ENCODE data around the gene KDM5B. TPM values are rescaled to one million over a fixed set of nuclear protein-coding genes. Genes with fewer than 3 reads are reported as not detected.

The KDM5B gene
- total and polyA plus RNA-seq, 2 experiments from 2014 or later, result 87.9 to 110 TPM

GRCh38 chr1:202788800-202789199 is 19.4 kb downstream of the KDM5B start:
- H4K20me1 ChIP-seq (ENCODE audit: insufficient read depth, poor library complexity, severe bottlenecking), result peaks cover 99% of the 10 kb centered on the region

DNA sequence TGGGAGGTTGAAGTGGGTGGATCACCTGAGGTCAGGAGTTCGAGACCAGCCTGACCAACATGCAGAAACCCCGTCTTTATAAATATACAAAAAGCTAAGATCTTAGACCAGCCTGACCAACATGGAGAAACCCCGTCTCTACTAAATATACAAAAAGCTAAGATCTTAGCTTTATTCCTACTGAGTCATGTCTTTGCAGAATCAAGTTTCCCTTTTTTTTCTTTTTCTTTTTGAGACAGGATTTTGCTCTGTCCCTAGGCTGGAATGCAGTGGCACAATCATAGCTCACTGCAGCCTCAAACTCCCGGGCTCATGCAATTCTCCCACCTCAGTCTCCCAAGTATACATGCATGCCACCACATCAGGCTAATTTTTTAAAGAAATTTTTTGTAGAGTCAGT is 21.4 kb downstream of the KDM5B start:
- H3K9me3 ChIP-seq (ENCODE audit: low read depth), result no peaks in the 10 kb centered on the region
- H3K4me2 ChIP-seq, result no peak overlapping the region
- DNase-seq (ENCODE audit: low spot score), result no peak
- no peak overlapping the region for H3K27ac ChIP-seq
- H3K4me1 ChIP-seq (ENCODE audit: insufficient read depth), result peaks cover 6% of the 10 kb centered on the region
- H3K9me2 ChIP-seq (replicated peaks; ENCODE audit: insufficient read depth), result no peaks in the 10 kb centered on the region
- H3K27me3 ChIP-seq, result no peaks in the 10 kb centered on the region
- WGBS (ENCODE audit: low lambda C conversion rate, missing lambda C conversion rate), result 76% methylated on average over 4 of the region's 4 CpGs
- H3K4me3 ChIP-seq, result no peak overlapping the region
- no peak for TF ChIP-seq EZH2phosphoT487 (IDR thresholded peaks at IDR 0.05; ENCODE audit: low read depth, severe bottlenecking, unreplicated experiment)
- no peak for TF ChIP-seq EZH2 (IDR thresholded peaks at IDR 0.05; ENCODE audit: borderline replicate concordance)
- TF ChIP-seq, protein P1, sequence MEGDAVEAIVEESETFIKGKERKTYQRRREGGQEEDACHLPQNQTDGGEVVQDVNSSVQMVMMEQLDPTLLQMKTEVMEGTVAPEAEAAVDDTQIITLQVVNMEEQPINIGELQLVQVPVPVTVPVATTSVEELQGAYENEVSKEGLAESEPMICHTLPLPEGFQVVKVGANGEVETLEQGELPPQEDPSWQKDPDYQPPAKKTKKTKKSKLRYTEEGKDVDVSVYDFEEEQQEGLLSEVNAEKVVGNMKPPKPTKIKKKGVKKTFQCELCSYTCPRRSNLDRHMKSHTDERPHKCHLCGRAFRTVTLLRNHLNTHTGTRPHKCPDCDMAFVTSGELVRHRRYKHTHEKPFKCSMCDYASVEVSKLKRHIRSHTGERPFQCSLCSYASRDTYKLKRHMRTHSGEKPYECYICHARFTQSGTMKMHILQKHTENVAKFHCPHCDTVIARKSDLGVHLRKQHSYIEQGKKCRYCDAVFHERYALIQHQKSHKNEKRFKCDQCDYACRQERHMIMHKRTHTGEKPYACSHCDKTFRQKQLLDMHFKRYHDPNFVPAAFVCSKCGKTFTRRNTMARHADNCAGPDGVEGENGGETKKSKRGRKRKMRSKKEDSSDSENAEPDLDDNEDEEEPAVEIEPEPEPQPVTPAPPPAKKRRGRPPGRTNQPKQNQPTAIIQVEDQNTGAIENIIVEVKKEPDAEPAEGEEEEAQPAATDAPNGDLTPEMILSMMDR (IDR thresholded peaks at IDR 0.05; ENCODE audit: poor library complexity), result no peak
- peaks cover 99% of the 10 kb centered on the region for H4K20me1 ChIP-seq (ENCODE audit: insufficient read depth, poor library complexity, severe bottlenecking)
- no peak overlapping the region for H2AFZ ChIP-seq
- H3K79me2 ChIP-seq, result peaks cover 100% of the 10 kb centered on the region
- H3K36me3 ChIP-seq (replicated peaks; ENCODE audit: insufficient read depth, low read depth), result no peaks in the 10 kb centered on the region

More at GRCh38 chr1:202788800-202789199, 19.4 kb downstream of the KDM5B start:
- TF ChIP-seq, protein P1 (IDR thresholded peaks at IDR 0.05; ENCODE audit: poor library complexity), result no peak
- TF ChIP-seq EZH2phosphoT487 (IDR thresholded peaks at IDR 0.05; ENCODE audit: low read depth, severe bottlenecking, unreplicated experiment), result no peak
- no peak for TF ChIP-seq EZH2 (IDR thresholded peaks at IDR 0.05; ENCODE audit: borderline replicate concordance)
- no peak for DNase-seq (ENCODE audit: low spot score)
- Histone ChIP-seq H3K9me2 (replicated peaks; ENCODE audit: insufficient read depth) (no peaks in the 10 kb centered on the region), H3K79me2 (peaks cover 100% of the 10 kb centered on the region), H3K36me3 (replicated peaks; ENCODE audit: insufficient read depth, low read depth) (no peaks in the 10 kb centered on the region), H3K27me3 (no peaks in the 10 kb centered on the region), H2AFZ (no peak overlapping the region), H3K4me3 (no peak overlapping the region), H3K9me3 (ENCODE audit: low read depth) (no peaks in the 10 kb centered on the region), H3K27ac (peak overlapping the region; percentile 24), H3K4me1 (ENCODE audit: insufficient read depth) (peaks cover 6% of the 10 kb centered on the region), H3K4me2 (peak overlapping the region; percentile 27)
- 60% methylated on average over 3 of the region's 3 CpGs for WGBS (ENCODE audit: low lambda C conversion rate, missing lambda C conversion rate)

DNA sequence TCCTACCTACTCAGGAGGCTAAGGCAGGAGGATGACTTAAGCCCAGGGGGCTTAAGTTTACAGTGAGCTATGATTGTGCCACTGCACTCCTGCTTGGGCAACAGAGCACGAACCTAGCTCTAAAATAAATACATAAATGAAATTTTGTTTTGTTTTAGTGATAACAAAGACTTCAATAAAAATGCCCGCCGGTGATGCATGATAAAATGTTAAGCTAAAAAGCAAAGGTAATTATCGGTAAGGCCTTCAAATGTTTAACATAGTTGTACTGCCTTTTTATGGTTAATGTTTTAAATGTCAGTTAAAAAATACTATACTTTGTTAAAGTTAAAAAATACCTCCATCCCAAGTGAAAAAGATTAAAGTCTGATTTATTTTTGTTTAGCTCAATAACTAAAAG is 27.0 kb downstream of the KDM5B start:
- Histone ChIP-seq H3K4me1 (ENCODE audit: insufficient read depth) (no peaks in the 10 kb centered on the region), H3K9me3 (ENCODE audit: low read depth) (no peaks in the 10 kb centered on the region), H4K20me1 (ENCODE audit: insufficient read depth, poor library complexity, severe bottlenecking) (peaks cover 100% of the 10 kb centered on the region), H3K4me3 (no peak overlapping the region), H3K4me2 (no peak overlapping the region), H3K36me3 (replicated peaks; ENCODE audit: insufficient read depth, low read depth) (no peaks in the 10 kb centered on the region), H3K27ac (no peak overlapping the region), H3K9me2 (replicated peaks; ENCODE audit: insufficient read depth) (no peaks in the 10 kb centered on the region), H3K27me3 (no peaks in the 10 kb centered on the region), H3K79me2 (peaks cover 100% of the 10 kb centered on the region), H2AFZ (no peak overlapping the region)
- DNase-seq (ENCODE audit: low spot score), result no peak
- TF ChIP-seq, protein P1 (IDR thresholded peaks at IDR 0.05; ENCODE audit: poor library complexity), result no peak
- TF ChIP-seq EZH2phosphoT487 (IDR thresholded peaks at IDR 0.05; ENCODE audit: low read depth, severe bottlenecking, unreplicated experiment) (no peak), EZH2 (IDR thresholded peaks at IDR 0.05; ENCODE audit: borderline replicate concordance) (no peak)
- WGBS (ENCODE audit: low lambda C conversion rate, missing lambda C conversion rate), result 54% methylated on average over 4 of the region's 4 CpGs

GRCh38 chr1:202770135-202770534 is 38.1 kb downstream of the KDM5B start:
- no peak overlapping the region for H3K4me3 ChIP-seq
- DNase-seq (ENCODE audit: low spot score), result no peak
- no peaks in the 10 kb centered on the region for H3K9me3 ChIP-seq (ENCODE audit: low read depth)
- TF ChIP-seq EZH2 (IDR thresholded peaks at IDR 0.05; ENCODE audit: borderline replicate concordance), result no peak
- TF ChIP-seq, protein P1 (IDR thresholded peaks at IDR 0.05; ENCODE audit: poor library complexity), result no peak
- no peak for TF ChIP-seq EZH2phosphoT487 (IDR thresholded peaks at IDR 0.05; ENCODE audit: low read depth, severe bottlenecking, unreplicated experiment)
- H3K9me2 ChIP-seq (replicated peaks; ENCODE audit: insufficient read depth), result no peaks in the 10 kb centered on the region
- H3K27me3 ChIP-seq, result no peaks in the 10 kb centered on the region
- H3K36me3 ChIP-seq (replicated peaks; ENCODE audit: insufficient read depth, low read depth), result peaks cover 3% of the 10 kb centered on the region
- H3K4me1 ChIP-seq (ENCODE audit: insufficient read depth), result no peaks in the 10 kb centered on the region
- peaks cover 68% of the 10 kb centered on the region for H3K79me2 ChIP-seq
- H3K4me2 ChIP-seq, result no peak overlapping the region
- H4K20me1 ChIP-seq (ENCODE audit: insufficient read depth, poor library complexity, severe bottlenecking), result peaks cover 40% of the 10 kb centered on the region
- 100% methylated on average over 2 of the region's 2 CpGs for WGBS (ENCODE audit: low lambda C conversion rate, missing lambda C conversion rate)
- no peak overlapping the region for H2AFZ ChIP-seq
- H3K27ac ChIP-seq, result no peak overlapping the region

Data from hepatocyte (in vitro differentiated cells).